H1 (cell line): Measurements from ENCODE around the gene RTN3. TPM values are rescaled to one million over a fixed set of nuclear protein-coding genes. Genes with fewer than 3 reads are reported as not detected.

ENCODE experiments used
- CTCF ChIA-PET: fragments of 300-600 bp; sonication (Branson Sonifier 250); formaldehyde crosslinking; loops from one replicate; lab custom pipeline; 2021; ENCODE audit not compliant: partially characterized antibody; lab: Charles Lee
- POLR2A ChIA-PET: fragments of 300-600 bp; sonication (Branson Sonifier 250); formaldehyde crosslinking; loops from one replicate; lab custom pipeline; 2021; ENCODE audit warnings: inconsistent platforms; ENCODE audit not compliant: partially characterized antibody; lab: Charles Lee
- DNase-seq, 2 experiments: peaks; one replicate each; pipeline versions ENCODE4 v3.0.0 to v3.0.0-alpha.2; 2010 to 2022; ENCODE audit warnings: low spot score in 2 of 2, low read depth in 1 of 2, mixed read lengths in 1 of 2
- FAIRE-seq: peaks from 2 replicates; lab custom pipeline; 2011; peaks lifted over from hg19 to GRCh38; lab: Jason Lieb, UNC
- H2AFZ ChIP-seq: 2 replicates; pipeline ENCODE4 v1.8.1; 2012; ENCODE audit warnings: low read length, inconsistent platforms
- H2AK5ac ChIP-seq: 2 replicates; pipeline ENCODE4 v1.6.1; 2013; ENCODE audit warnings: low read depth, low read length
- H2BK120ac ChIP-seq: replicated peaks from 2 replicates; pipeline ENCODE3; 2013; ENCODE audit warnings: low read depth, low read length, inconsistent platforms
- H2BK12ac ChIP-seq: 2 replicates; pipeline ENCODE4 v1.6.1; 2013; ENCODE audit warnings: low read depth, low read length
- H2BK15ac ChIP-seq: 2 replicates; pipeline ENCODE4 v1.6.1; 2013; ENCODE audit warnings: low read length
- H2BK20ac ChIP-seq: 2 replicates; pipeline ENCODE4 v1.6.1; 2013; ENCODE audit warnings: low read length
- H2BK5ac ChIP-seq: 2 replicates; pipeline ENCODE4 v1.6.1; 2013; ENCODE audit warnings: low read depth, low read length
- H3K14ac ChIP-seq: 2 replicates; pipeline ENCODE4 v1.6.1; 2013; ENCODE audit warnings: inconsistent platforms; ENCODE audit not compliant: insufficient read length
- H3K18ac ChIP-seq: 2 replicates; pipeline ENCODE4 v1.6.1; 2013; ENCODE audit warnings: low read length; ENCODE audit errors: extremely low read depth
- H3K23ac ChIP-seq: 2 replicates; pipeline ENCODE4 v1.6.1; 2013; ENCODE audit warnings: inconsistent platforms; ENCODE audit not compliant: insufficient read length
- H3K23me2 ChIP-seq: 2 replicates; pipeline ENCODE4 v1.6.1; 2013; ENCODE audit warnings: low read depth, low read length
- H3K27ac ChIP-seq: 2 replicates; pipeline ENCODE4 v1.6.1; 2011; ENCODE audit warnings: low read depth, low read length, inconsistent platforms
- H3K27me3 ChIP-seq, 4 experiments: replicated peaks in 1 of 4; 1 replicate in 1 of 4; 2 replicates in 3 of 4; pipeline versions ENCODE4 v1.6.1 to v1.8.1; 2011 to 2013; ENCODE audit warnings: low read length in 3 of 4, mild to moderate bottlenecking in 3 of 4, inconsistent platforms in 2 of 4, mixed read lengths in 2 of 4, moderate library complexity in 1 of 4; ENCODE audit not compliant: control insufficient read depth in 3 of 4, insufficient read depth in 3 of 4; ENCODE audit errors: extremely low read depth in 1 of 4
- H3K36me3 ChIP-seq, 4 experiments: 2 replicates each; pipeline versions ENCODE4 v1.6.1 to v1.8.1; 2011 to 2013; ENCODE audit warnings: mild to moderate bottlenecking in 4 of 4, low read length in 3 of 4, moderate library complexity in 2 of 4, control low read depth in 1 of 4, inconsistent platforms in 1 of 4; ENCODE audit not compliant: insufficient read depth in 4 of 4, control insufficient read depth in 2 of 4
- H3K4ac ChIP-seq: replicated peaks from 2 replicates; pipeline ENCODE3; 2013; ENCODE audit warnings: low read length, low read depth, mixed read lengths, inconsistent platforms; ENCODE audit not compliant: insufficient read length
- H3K4me1 ChIP-seq, 4 experiments: replicated peaks in 1 of 4; 1 replicate in 1 of 4; 2 replicates in 3 of 4; pipeline versions ENCODE4 v1.6.1 to v1.8.1; 2011 to 2013; ENCODE audit warnings: low read length in 3 of 4, inconsistent platforms in 2 of 4, mixed read lengths in 1 of 4; ENCODE audit not compliant: insufficient read depth in 4 of 4, control insufficient read depth in 3 of 4
- H3K4me2 ChIP-seq, 2 experiments: 2 replicates each; pipeline versions ENCODE4 v1.6.1 to v1.8.1; 2011 to 2013; ENCODE audit warnings: low read depth in 2 of 2, low read length in 2 of 2, control low read depth in 1 of 2, inconsistent platforms in 1 of 2, mild to moderate bottlenecking in 1 of 2; ENCODE audit not compliant: insufficient read depth in 1 of 2
- H3K4me3 ChIP-seq, 4 experiments: fragments of 200-600, 300-600 bp in 1 of 4; sonication (generic), shearing (Covaris generic), sonication (Bioruptor Twin) in 1 of 4; 2 replicates each; pipeline versions ENCODE4 v1.5.1 to v1.8.1; 2011 to 2016; ENCODE audit warnings: low read length in 4 of 4, low read depth in 3 of 4, control low read depth in 2 of 4, inconsistent platforms in 2 of 4, mild to moderate bottlenecking in 2 of 4, mixed read lengths in 1 of 4, moderate library complexity in 1 of 4; ENCODE audit not compliant: insufficient read depth in 2 of 4; ENCODE audit errors: extremely low read depth in 1 of 4
- H3K56ac ChIP-seq: replicated peaks from 2 replicates; pipeline ENCODE3; 2013; ENCODE audit warnings: low read depth, mild to moderate bottlenecking, mixed read lengths, low read length, inconsistent platforms; ENCODE audit not compliant: insufficient read length
- H3K79me1 ChIP-seq: 2 replicates; pipeline ENCODE4 v1.6.1; 2013; ENCODE audit warnings: low read depth, low read length, control low read depth
- H3K79me2 ChIP-seq, 2 experiments: 2 replicates each; pipeline versions ENCODE4 v1.6.1 to v1.8.1; 2012 to 2013; ENCODE audit warnings: low read length in 2 of 2, mild to moderate bottlenecking in 2 of 2, inconsistent platforms in 1 of 2; ENCODE audit not compliant: insufficient read depth in 2 of 2, control insufficient read depth in 1 of 2
- H3K9ac ChIP-seq, 4 experiments: replicated peaks in 1 of 4; 1 replicate in 1 of 4; 2 replicates in 3 of 4; pipeline versions ENCODE4 v1.6.1 to v1.8.1; 2011 to 2013; ENCODE audit warnings: low read depth in 3 of 4, low read length in 3 of 4, control low read depth in 2 of 4, mild to moderate bottlenecking in 2 of 4, moderate library complexity in 2 of 4, inconsistent platforms in 1 of 4; ENCODE audit errors: extremely low read depth in 1 of 4
- H3K9me3 ChIP-seq, 2 experiments: 2 replicates each; pipeline versions ENCODE4 v1.6.1 to v1.8.1; 2012 to 2013; ENCODE audit warnings: mild to moderate bottlenecking in 2 of 2, moderate library complexity in 2 of 2, control low read depth in 1 of 2, inconsistent platforms in 1 of 2, low read depth in 1 of 2, low read length in 1 of 2, mixed read lengths in 1 of 2; ENCODE audit not compliant: insufficient read depth in 2 of 2
- H4K20me1 ChIP-seq, 2 experiments: replicated peaks in 1 of 2; 2 replicates each; pipeline versions ENCODE3 to v1.8.1; 2011 to 2013; ENCODE audit warnings: inconsistent platforms in 2 of 2, low read length in 2 of 2, mild to moderate bottlenecking in 1 of 2; ENCODE audit not compliant: insufficient read depth in 2 of 2, control insufficient read depth in 1 of 2
- H4K5ac ChIP-seq: 2 replicates; pipeline ENCODE4 v1.6.1; 2013; ENCODE audit warnings: low read length, low read depth, mixed read lengths, inconsistent platforms; ENCODE audit not compliant: insufficient read length
- H4K8ac ChIP-seq: 2 replicates; pipeline ENCODE4 v1.8.0; 2013; ENCODE audit warnings: mild to moderate bottlenecking, moderate library complexity, low read length, inconsistent platforms; ENCODE audit not compliant: insufficient read depth; ENCODE audit errors: extremely low read depth
- H4K91ac ChIP-seq: replicated peaks from 2 replicates; pipeline ENCODE3; 2013; ENCODE audit warnings: low read length, mixed read lengths, inconsistent platforms; ENCODE audit not compliant: insufficient read length
- ATF2 ChIP-seq: IDR thresholded peaks from 2 replicates; pipeline ENCODE4 v1.6.1; 2012; ENCODE audit warnings: low read length, inconsistent platforms
- CBX5 ChIP-seq: fragments of 300-800, 300-1000 bp; sonication (generic); IDR thresholded peaks from 2 replicates; pipeline ENCODE4 v1.7.1; 2016; ENCODE audit warnings: antibody characterized with exemption, low read length, low read depth
- CTBP2 ChIP-seq: IDR thresholded peaks from 2 replicates; pipeline ENCODE4 v1.7.0; 2011; ENCODE audit warnings: borderline replicate concordance, mild to moderate bottlenecking, moderate library complexity, mixed read lengths, low read length; ENCODE audit not compliant: insufficient read depth, insufficient read length
- EGR1 ChIP-seq: IDR thresholded peaks from 2 replicates; pipeline ENCODE4 v1.6.1; 2011; ENCODE audit warnings: low read depth, low read length, borderline replicate concordance
- MAFK ChIP-seq: IDR thresholded peaks from 2 replicates; pipeline ENCODE4 v1.6.1; 2012; ENCODE audit warnings: low read depth, mild to moderate bottlenecking, improper control_type of control experiment, low read length
- POLR2A ChIP-seq, 2 experiments: IDR thresholded peaks; 1 replicate in 1 of 2; 2 replicates in 1 of 2; pipeline ENCODE4 v1.6.1; 2011; ENCODE audit warnings: low read depth in 2 of 2, low read length in 2 of 2, mild to moderate bottlenecking in 2 of 2; ENCODE audit errors: control extremely low read depth in 1 of 2
- TAF1 ChIP-seq: IDR thresholded peaks from 2 replicates; pipeline ENCODE4 v1.6.1; 2011; ENCODE audit warnings: mild to moderate bottlenecking, low read depth, low read length
- TAF7 ChIP-seq: optimal IDR thresholded peaks from 2 replicates; pipeline ENCODE3; 2011; ENCODE audit warnings: low read depth, mild to moderate bottlenecking, inconsistent platforms, low read length, moderate library complexity, borderline replicate concordance
- TEAD4 ChIP-seq: IDR thresholded peaks from 2 replicates; pipeline ENCODE4 v1.6.1; 2012; ENCODE audit warnings: low read depth, low read length, inconsistent platforms, mixed read lengths
- WGBS, 2 experiments: shearing (Covaris generic) in 1 of 2; methylation state at CpG; one replicate each; pipeline versions ENCODE4 v1.1.6 to v1.1.7; 2013 to 2015; ENCODE audit warnings: low lambda C conversion rate in 2 of 2, mixed read lengths in 2 of 2, inconsistent platforms in 1 of 2, low coverage in 1 of 2, missing lambda C conversion rate in 1 of 2; ENCODE audit not compliant: insufficient replicate concordance in 2 of 2, insufficient coverage in 1 of 2, insufficient read length in 1 of 2; ENCODE audit errors: extremely low coverage in 1 of 2, missing lambda C conversion rate in 1 of 2; 5-methylcytosine and 5-hydroxymethylcytosine counted together
- polyA plus RNA-seq, 7 experiments: library from polyadenylated mRNA; depleted of rRNA in 3 of 7; stranded (reverse) in 5 of 7; unstranded in 2 of 7; fragments of >200 nt in 5 of 7; fragments of 200-250 nt in 2 of 7; gene quantifications; 1 replicate in 5 of 7; 2 replicates in 1 of 7; 4 replicates in 1 of 7; pipeline versions ENCODE4 v1.2.1 to v1.2.3, GENCODE V29; 2011 to 2013; ENCODE audit warnings: missing spikeins in 2 of 7, mixed read lengths in 2 of 7
- total RNA-seq: library from RNA; stranded (reverse); fragmentation: NEBNext Ultra II Directional; extraction: Animal tissue kit (Norgen Biotek cat#: 25700); gene quantifications from 2 replicates; pipeline ENCODE4 v1.2.1, GENCODE V29; 2021

RTN3 gene
- total and polyA plus RNA-seq, 2 of the 8 experiments (the other 6 are each of a cell fraction or from before 2014, with no cell fraction given), result 160 to 203 TPM

- H3K4me2 ChIP-seq, result peak overlapping the region; percentile 78 to 93
- H4K5ac ChIP-seq, result peak overlapping the region; percentile 88
- peaks cover 6% of the 10 kb centered on the region; the same call in 1 of the 2 replicates for H3K23me2 ChIP-seq
- peaks cover 0 to 18% (median 0%) of the 10 kb centered on the region in 4 experiments; a peak in 2 of 8 replicates for H3K36me3 ChIP-seq
- H3K4me3 ChIP-seq, result peak overlapping the region; percentile 84 to 96 (median 88)
- FAIRE-seq, result no peak
- H3K4me1 ChIP-seq, result peaks cover 5 to 39% (median 27%) of the 10 kb centered on the region in 4 experiments
- H3K14ac ChIP-seq, result no peak overlapping the region
- H2BK120ac ChIP-seq, result no peak overlapping the region
- CTCF ChIA-PET, result interaction anchor here (1.1 to 1.2 kb wide), 2 partner anchors 50 to 143 kb away, joined by 3 read pairs; no protein-coding TSS in a partner anchor
- peaks cover 9% of the 10 kb centered on the region for H3K79me1 ChIP-seq
- 2% methylated on average over 35 of the region's 82 CpGs; no CpG with 5 or more reads in 1 of the 2 experiments for WGBS, 2 experiments
- peak in 1 of 2 experiments; percentile 91 for DNase-seq
- no peak overlapping the region for H2AFZ ChIP-seq
- H3K9me3 ChIP-seq, result no peaks in the 10 kb centered on the region
- H3K23ac ChIP-seq, result no peak overlapping the region
- POLR2A ChIA-PET, result interaction anchor here (0.6 to 6.8 kb wide), 25 partner anchors 10 to 443 kb away, joined by 3 to 73 read pairs (median 3); partner anchors contain the start of genes FERMT3 and RCOR2
- no peaks in the 10 kb centered on the region for H3K27me3 ChIP-seq
- peaks cover 21% of the 10 kb centered on the region in 2 experiments for H4K20me1 ChIP-seq
- no peak overlapping the region for H2BK20ac ChIP-seq
- H3K56ac ChIP-seq, result peak overlapping the region; percentile 91
- peak overlapping the region; percentile 94 for H2BK5ac ChIP-seq
- H3K27ac ChIP-seq, result peak overlapping the region; percentile 78; the same call in 1 of the 2 replicates
- peak overlapping the region; percentile 90 for H4K91ac ChIP-seq
- H3K4ac ChIP-seq, result peak overlapping the region; percentile 86
- peak overlapping the region; percentile 97 for H3K18ac ChIP-seq
- peak overlapping the region; percentile 81 for H4K8ac ChIP-seq
- no peak overlapping the region for H2BK15ac ChIP-seq
- H3K79me2 ChIP-seq, result peaks cover 0 to 52% of the 10 kb centered on the region in 2 experiments; a peak in 2 of 4 replicates
- no peak overlapping the region for H2BK12ac ChIP-seq
- H2AK5ac ChIP-seq, result no peak overlapping the region
- peak overlapping the region; percentile 76 to 95 (median 87) for H3K9ac ChIP-seq
- TF ChIP-seq TEAD4, result no peak
- TF ChIP-seq CTBP2, result peak; percentile 5
- TF ChIP-seq POLR2A (IDR thresholded peaks at IDR 0.05; ENCODE audit: control extremely low read depth in 1 of 2, low read depth in 2 of 2, low read length in 2 of 2), result peak in 1 of 2 experiments; percentile 79; a peak in 2 of 3 replicates
- no peak for TF ChIP-seq MAFK
- no peak for TF ChIP-seq CBX5
- 0 out of 2 replicates have a peak, but pooled peaks have one; percentile 16 for TF ChIP-seq ATF2
- peak; percentile 91 for TF ChIP-seq TAF1
- TF ChIP-seq TAF7, result peak; percentile 30
- peak; percentile 68; the same call in 1 of the 2 replicates for TF ChIP-seq EGR1
Observed at GRCh38 chr11:63763496-63764339, 82.4 kb downstream of the RTN3 start.
